ENCODE measurements around the gene C5AR1.
"Not testable (repeated sequence)": the region's sequence is repeated elsewhere in the genome, so short reads cannot be mapped to it uniquely, and the experiment has no call there.

C5AR1 gene

DNA sequence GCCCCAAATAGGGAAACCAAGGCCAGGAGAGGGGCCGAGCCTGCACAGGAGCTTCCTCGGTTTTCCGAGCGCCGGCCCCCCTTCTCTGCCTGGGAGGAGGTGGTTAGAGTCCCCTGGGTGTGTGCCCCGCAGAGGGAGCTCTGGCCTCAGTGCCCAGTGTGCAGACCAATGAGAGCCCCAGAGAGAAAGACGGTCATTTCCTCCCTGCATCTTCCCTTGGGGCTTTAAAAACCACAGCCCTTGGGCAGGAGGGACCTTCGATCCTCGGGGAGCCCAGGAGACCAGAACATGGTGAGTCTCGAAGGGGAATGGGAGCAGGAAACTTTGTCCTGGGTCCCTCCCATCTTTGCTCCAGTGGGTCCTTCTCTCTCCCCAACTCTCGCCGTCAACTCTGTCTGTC lies at the start of gene C5AR1:
TSS of gene C5AR1 (plus strand) at position 254 of the 400 bp plus-strand sequence. CDS start at position 289, 35 bp downstream.
- no peak for DNase-seq

DNA sequence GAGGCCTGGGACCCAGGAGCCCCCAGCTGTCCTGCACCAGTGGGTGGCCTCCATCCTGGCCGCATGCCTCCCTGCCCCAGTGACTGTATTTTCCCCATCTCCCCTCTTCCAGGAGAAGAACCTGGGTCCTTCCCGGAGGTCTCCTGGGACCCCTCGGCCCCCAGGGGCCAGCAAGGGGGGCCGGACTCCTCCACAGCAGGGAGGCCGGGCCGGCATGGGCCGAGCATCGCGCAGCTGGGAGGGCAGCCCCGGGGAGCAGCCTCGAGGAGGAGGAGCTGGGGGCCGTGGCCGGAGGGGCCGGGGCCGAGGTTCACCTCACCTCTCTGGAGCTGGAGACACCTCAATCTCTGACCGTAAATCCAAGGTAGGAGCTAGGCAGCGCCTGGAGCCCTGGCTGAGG lies 49.2 kb upstream of the C5AR1 start:
- DNase-seq: no peak

DNA sequence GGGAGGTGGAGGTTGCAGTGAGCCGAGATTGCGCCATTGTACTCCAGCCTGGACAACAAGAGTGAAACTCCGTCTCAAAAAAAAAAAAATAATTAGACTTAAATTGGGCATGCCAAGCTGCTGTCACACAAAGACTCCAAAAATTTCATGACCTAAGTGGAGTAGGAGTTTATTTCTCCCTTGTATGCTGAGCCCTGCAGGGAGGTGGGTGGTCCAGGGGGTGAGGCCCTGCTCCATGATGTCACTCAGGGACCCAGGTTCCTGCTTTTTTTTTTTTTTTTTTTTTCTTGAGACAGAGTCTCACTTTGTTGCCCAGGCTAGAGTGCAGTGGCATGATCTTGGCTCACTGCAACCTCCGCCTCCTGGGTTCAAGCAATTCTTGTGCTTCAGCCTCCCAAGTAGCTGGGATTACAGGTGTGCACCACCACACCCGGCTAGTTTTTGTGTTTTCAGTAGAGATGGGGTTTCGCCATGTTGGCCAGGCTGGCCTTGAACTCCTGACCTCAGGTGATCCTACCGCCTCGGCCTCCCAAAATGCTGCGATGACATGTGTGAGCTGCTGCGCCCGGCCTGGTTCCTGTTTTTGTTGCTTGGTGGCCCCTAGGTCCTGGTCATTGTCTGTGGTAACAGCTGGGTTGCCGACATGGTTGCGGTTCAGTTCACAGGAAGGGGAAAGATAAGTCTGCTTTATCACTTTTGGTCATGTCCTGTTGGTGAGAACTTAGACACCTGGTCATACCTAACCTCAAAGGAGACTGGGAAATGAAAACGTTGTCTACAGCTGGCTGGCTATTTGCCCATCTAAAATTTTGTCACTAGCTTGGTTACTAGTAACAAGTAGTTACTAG lies 47.5 kb upstream of the C5AR1 start:
- DNase-seq: not testable (repeated sequence)

DNA sequence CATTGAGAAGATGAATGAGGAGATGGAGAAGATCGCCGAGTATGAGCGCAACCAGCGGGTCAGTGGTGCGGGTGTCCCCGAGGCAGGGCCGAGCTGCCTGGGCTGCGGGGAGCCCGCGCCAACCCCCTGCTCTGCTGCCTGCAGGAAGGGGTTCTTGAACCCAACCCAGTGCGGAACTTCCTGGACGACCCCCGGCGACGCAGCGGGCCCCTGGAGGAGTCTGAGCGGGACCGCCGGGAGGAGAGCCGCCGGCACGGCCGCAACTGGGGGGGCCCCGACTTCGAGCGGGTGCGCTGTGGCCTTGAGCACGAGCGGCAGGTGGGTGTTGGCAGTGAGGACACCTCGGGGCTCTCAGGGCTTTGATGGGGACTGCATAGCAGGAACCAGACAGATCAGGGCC lies 45.0 kb upstream of the C5AR1 start:
- DNase-seq: no peak

GRCh38 chr19:47266401-47266941 lies 43.2 kb upstream of the C5AR1 start:
- DNase-seq: no peak

- no peak for DNase-seq
These were observed 42.3 kb upstream of the C5AR1 start for GRCh38 chr19:47267350-47267759.

- DNase-seq: no peak
These were observed 41.6 kb upstream of the C5AR1 start for GRCh38 chr19:47268028-47268427.

- no peak for DNase-seq
These were observed 40.1 kb upstream of the C5AR1 start for GRCh38 chr19:47269596-47269995.

DNA sequence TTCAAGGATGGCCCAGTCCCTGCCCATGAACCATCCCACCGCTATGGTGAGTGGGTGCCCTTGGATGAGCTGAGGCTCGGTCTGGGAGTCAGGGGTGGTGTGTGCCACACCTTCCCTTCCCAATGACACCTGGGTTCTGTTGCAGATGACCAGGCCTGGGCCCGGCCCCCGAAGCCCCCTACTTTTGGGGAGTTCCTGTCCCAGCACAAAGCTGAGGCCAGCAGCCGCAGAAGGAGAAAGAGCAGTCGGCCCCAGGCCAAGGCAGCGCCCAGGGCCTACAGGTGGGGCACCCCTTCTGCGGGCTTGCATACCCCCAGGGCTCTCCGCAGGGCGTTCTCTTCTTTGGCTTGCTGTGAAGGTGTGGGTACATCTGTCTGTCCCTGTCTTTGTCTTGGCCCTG lies 39.3 kb upstream of the C5AR1 start:
- DNase-seq: no peak

GRCh38 chr19:47271949-47272348 lies 37.7 kb upstream of the C5AR1 start:
- no peak for DNase-seq

- no peak for DNase-seq
These were observed 37.0 kb upstream of the C5AR1 start for GRCh38 chr19:47272448-47273312.

DNA sequence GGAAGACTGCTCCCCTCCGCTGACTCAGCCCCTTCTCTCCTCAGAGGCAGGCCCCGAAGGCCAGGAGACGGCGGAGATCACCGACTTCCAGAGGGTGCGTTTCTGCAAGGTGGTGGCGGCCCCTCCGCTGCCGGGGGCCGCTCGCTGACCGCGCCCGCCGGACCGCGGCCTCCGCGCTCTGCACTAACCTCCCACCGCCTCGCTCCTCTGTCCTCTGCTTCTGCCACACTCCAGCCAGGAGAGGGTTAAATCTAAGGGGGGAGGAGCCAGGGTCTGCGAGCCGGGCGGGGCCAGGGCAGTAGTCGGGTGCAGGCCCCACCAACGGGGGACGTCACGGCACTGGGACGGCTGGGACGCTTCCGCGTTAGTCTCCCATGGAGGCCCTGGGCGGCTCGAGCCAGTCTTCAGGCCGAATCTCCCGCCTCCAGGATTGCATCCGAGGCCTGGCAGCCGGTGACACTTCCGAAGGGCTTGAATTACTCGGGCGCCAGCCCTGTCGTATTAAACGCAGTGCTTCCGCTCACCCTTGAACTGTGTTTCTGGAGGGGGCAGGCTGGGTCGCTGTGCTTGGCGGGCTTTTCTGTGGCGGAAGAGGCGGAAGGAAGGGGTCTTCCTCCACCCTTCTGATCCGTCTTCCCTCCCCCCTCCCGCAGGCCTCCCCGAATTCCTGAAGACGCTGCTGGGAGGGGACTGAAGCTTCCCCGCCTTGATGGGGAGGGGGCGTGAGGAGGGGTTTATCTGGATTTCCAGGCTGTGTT lies 36.2 kb upstream of the C5AR1 start:
- DNase-seq: peak; percentile 29

GRCh38 chr19:47274071-47274890 lies 35.4 kb upstream of the C5AR1 start, which contains the start of gene INAFM1:
TSS of gene INAFM1 (plus strand) at chr19:47274885. CDS start at chr19:47274920, 35 bp downstream.
- peak; percentile 39 for DNase-seq

- peak; percentile 24 for DNase-seq
These were observed 34.5 kb upstream of the C5AR1 start for GRCh38 chr19:47274891-47275761.

DNA sequence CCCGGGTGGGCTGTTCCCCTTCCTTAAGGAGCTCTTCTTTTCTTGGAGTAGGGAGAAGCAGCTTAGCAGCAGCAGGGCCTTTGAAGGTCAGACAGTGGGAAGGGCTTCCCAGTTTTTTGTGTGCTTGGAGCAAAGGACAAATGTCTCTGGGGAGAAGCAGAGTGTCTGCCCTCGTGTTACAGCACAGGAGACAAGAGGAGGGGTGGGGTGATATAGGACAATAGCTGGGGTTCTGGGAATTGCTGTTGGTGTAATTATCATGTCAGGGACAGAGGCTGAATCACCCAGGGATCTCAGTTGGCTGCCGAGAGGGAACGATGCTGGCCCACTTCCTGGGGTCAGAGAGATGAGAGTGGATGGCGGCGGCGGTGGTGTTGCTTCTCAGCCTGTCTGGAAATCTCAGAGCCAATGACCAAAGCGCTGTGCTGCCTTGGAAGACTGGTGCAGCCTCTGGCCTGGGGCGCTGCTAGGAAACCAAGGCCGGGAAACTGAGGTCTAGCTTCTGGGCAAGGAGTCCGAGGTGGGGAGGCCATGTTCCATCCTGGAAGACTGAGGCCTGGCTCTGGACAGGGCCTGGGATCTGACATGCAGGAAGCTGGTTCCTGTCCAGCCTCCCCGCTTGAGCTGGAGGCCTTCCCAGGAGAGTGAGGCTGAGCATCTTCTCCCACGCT lies 33.7 kb upstream of the C5AR1 start:
- DNase-seq: no peak

- not testable (repeated sequence) for DNase-seq
These were observed 33.1 kb upstream of the C5AR1 start for GRCh38 chr19:47276513-47276912.

DNA sequence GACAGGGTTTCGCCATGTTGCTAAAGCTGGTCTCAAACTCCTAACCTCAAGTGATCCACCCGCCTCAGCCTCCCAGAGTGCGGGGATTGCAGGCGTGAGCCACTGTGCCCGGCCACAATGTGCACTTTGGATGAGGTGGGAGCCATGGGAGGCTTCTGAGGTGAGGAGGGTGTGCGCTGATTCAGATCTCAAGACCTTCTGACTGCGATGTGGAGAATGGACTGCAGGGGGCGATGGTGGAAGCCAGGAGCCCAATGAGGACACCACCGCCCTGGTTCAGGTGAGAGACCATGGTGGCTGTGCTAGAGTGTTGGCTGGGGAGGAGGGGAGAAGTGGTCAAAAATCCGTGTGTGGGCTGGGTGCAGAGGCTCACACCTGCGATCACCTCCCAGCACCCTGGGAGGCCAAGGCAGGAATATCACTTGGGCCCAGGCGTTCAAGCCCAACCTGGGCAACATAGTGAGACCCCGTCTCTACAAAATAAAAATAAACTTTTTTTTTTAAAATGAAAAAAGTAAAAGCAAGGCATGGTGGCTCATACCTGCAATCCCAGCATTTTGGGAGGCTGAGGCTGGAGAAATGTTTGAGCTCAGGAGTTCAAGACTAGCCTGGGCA lies 29.4 kb upstream of the C5AR1 start:
- DNase-seq: no peak

- no peak for DNase-seq
These were observed 26.1 kb upstream of the C5AR1 start for GRCh38 chr19:47283405-47284059.

- DNase-seq: no peak
These were observed 25.2 kb upstream of the C5AR1 start for GRCh38 chr19:47284324-47284899.
